GM12873 (cell line): ENCODE measurements around the gene SLC5A3.

Experiments used
- TF ChIP-seq, protein P1 (sequence below): IDR thresholded peaks from 2 replicates; pipeline ENCODE4 v1.5.1; 2012; ENCODE audit warnings: low read depth, mild to moderate bottlenecking, moderate library complexity, low read length, control low read depth; ENCODE audit not compliant: insufficient read depth; ENCODE audit errors: missing control alignments

SLC5A3 gene

GRCh38 chr21:34046917-34047316, 26.5 kb upstream of the SLC5A3 start:
- TF ChIP-seq, protein P1, sequence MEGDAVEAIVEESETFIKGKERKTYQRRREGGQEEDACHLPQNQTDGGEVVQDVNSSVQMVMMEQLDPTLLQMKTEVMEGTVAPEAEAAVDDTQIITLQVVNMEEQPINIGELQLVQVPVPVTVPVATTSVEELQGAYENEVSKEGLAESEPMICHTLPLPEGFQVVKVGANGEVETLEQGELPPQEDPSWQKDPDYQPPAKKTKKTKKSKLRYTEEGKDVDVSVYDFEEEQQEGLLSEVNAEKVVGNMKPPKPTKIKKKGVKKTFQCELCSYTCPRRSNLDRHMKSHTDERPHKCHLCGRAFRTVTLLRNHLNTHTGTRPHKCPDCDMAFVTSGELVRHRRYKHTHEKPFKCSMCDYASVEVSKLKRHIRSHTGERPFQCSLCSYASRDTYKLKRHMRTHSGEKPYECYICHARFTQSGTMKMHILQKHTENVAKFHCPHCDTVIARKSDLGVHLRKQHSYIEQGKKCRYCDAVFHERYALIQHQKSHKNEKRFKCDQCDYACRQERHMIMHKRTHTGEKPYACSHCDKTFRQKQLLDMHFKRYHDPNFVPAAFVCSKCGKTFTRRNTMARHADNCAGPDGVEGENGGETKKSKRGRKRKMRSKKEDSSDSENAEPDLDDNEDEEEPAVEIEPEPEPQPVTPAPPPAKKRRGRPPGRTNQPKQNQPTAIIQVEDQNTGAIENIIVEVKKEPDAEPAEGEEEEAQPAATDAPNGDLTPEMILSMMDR, result no peak

GRCh38 chr21:34047835-34048234, 25.5 kb upstream of the SLC5A3 start:
- TF ChIP-seq, protein P1, result no peak

GRCh38 chr21:34052171-34052570, 21.2 kb upstream of the SLC5A3 start:
- TF ChIP-seq, protein P1, result no peak

DNA sequence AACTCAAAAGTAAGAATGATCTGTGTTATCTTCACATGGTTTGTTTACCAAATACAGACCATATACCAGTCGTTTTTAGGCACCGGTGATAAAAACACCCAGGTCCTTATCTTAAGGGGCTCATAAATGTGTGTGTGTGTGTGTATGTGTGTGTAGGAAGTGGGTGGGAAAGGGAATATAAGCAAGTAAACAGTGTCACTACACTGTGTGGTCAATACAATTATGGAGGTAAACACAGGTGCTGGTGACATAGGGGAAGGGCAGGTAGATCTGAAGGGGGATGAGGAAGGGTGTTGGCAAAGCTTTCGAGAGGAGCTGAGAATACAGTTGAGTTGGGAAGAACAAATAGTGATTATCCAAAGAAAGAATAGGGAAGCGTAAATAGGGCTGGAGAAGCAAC, 19.1 kb upstream of the SLC5A3 start:
- TF ChIP-seq, protein P1, result no peak

- TF ChIP-seq, protein P1, result no peak
These were observed 17.8 kb upstream of the SLC5A3 start for GRCh38 chr21:34055615-34056014.

GRCh38 chr21:34061983-34062382, 11.4 kb upstream of the SLC5A3 start:
- TF ChIP-seq, protein P1, result no peak

GRCh38 chr21:34065027-34065426, 8.4 kb upstream of the SLC5A3 start:
- TF ChIP-seq, protein P1, result no peak
